Keratinocyte (primary cell): ENCODE measurements around the gene ZNF407. TPM values are rescaled to one million over a fixed set of nuclear protein-coding genes. Genes with fewer than 3 reads are reported as not detected.
"Not testable (repeated sequence)": the region's sequence is repeated elsewhere in the genome, so short reads cannot be mapped to it uniquely, and the experiment has no call there.

Experiments
- DNase-seq: peaks from one replicate; pipeline ENCODE4 v3.0.0-alpha.2; 2011; ENCODE audit warnings: low read depth, missing footprints, low spot score
- FAIRE-seq: peaks from 2 replicates; lab custom pipeline; 2011; peaks lifted over from hg19 to GRCh38; lab: Jason Lieb, UNC
- H2AFZ ChIP-seq: 2 replicates; pipeline ENCODE4 v1.6.0; 2012; ENCODE audit warnings: low read length, control low read depth, inconsistent platforms; ENCODE audit not compliant: control insufficient read depth
- H3K27ac ChIP-seq: 2 replicates; pipeline ENCODE4 v1.5.1; 2011; ENCODE audit warnings: low read length; ENCODE audit not compliant: control insufficient read depth, insufficient read depth
- H3K27me3 ChIP-seq: 3 replicates; pipeline ENCODE4 v1.6.0; 2011; ENCODE audit warnings: low read length; ENCODE audit not compliant: control insufficient read depth, insufficient read depth; ENCODE audit errors: extremely low read depth
- H3K36me3 ChIP-seq, 2 experiments: 2 replicates in 1 of 2; 3 replicates in 1 of 2; pipeline ENCODE4 v1.5.1; 2011; ENCODE audit warnings: low read length in 2 of 2, mild to moderate bottlenecking in 1 of 2; ENCODE audit not compliant: control insufficient read depth in 2 of 2, insufficient read depth in 2 of 2; ENCODE audit errors: extremely low read depth in 1 of 2
- H3K4me1 ChIP-seq: 3 replicates; pipeline ENCODE4 v1.5.1; 2011; ENCODE audit warnings: low read length; ENCODE audit not compliant: control insufficient read depth, insufficient read depth; ENCODE audit errors: extremely low read depth
- H3K4me2 ChIP-seq: 3 replicates; pipeline ENCODE4 v1.6.0; 2011; ENCODE audit warnings: low read depth, low read length; ENCODE audit not compliant: control insufficient read depth, insufficient read depth; ENCODE audit errors: extremely low read depth
- H3K4me3 ChIP-seq, 3 experiments: fragments of 200-600 bp in 1 of 3; sonication (generic) in 1 of 3; 2 replicates in 2 of 3; 3 replicates in 1 of 3; pipeline ENCODE4 v1.5.1; 2011 to 2016; ENCODE audit warnings: low read length in 3 of 3, mild to moderate bottlenecking in 3 of 3, control low read depth in 2 of 3, inconsistent platforms in 1 of 3, low read depth in 1 of 3, mixed read lengths in 1 of 3, mixed run types in 1 of 3, moderate library complexity in 1 of 3; ENCODE audit not compliant: control insufficient read depth in 2 of 3, insufficient read depth in 2 of 3; ENCODE audit errors: extremely low read depth in 1 of 3
- H3K79me2 ChIP-seq: 2 replicates; pipeline ENCODE4 v1.6.0; 2012; ENCODE audit warnings: low read length; ENCODE audit not compliant: control insufficient read depth, insufficient read depth
- H3K9ac ChIP-seq: 3 replicates; pipeline ENCODE4 v1.6.0; 2011; ENCODE audit warnings: low read length; ENCODE audit not compliant: control insufficient read depth, insufficient read depth; ENCODE audit errors: extremely low read depth
- H3K9me1 ChIP-seq: 3 replicates; pipeline ENCODE4 v1.6.0; 2011; ENCODE audit warnings: low read length; ENCODE audit not compliant: control insufficient read depth, insufficient read depth; ENCODE audit errors: extremely low read depth
- H3K9me3 ChIP-seq: 2 replicates; pipeline ENCODE4 v1.5.1; 2012; ENCODE audit warnings: low read depth, low read length; ENCODE audit not compliant: control insufficient read depth
- H4K20me1 ChIP-seq: 3 replicates; pipeline ENCODE4 v1.6.0; 2011; ENCODE audit warnings: low read length; ENCODE audit not compliant: control insufficient read depth, insufficient read depth; ENCODE audit errors: extremely low read depth
- CTCF ChIP-seq, 3 experiments: IDR thresholded peaks in 1 of 3; conservative IDR thresholded peaks in 1 of 3; optimal IDR thresholded peaks in 1 of 3; 2 replicates in 2 of 3; 3 replicates in 1 of 3; pipeline versions ENCODE3 to v1.5.1; 2011; ENCODE audit warnings: low read length in 3 of 3, mild to moderate bottlenecking in 3 of 3, moderate library complexity in 2 of 3, control low read depth in 1 of 3, inconsistent platforms in 1 of 3; ENCODE audit not compliant: insufficient read depth in 2 of 3; ENCODE audit errors: extremely low read depth in 1 of 3
- EZH2 ChIP-seq: IDR thresholded peaks from one replicate; pipeline ENCODE4 v1.6.1; 2012; ENCODE audit warnings: inconsistent platforms, mild to moderate bottlenecking, low read length, moderate library complexity
- dilution Hi-C: fragments of 300-500 bp; cut with MboI; formaldehyde crosslinking; loops from one replicate; pipeline ENCODE4 v1.7.0; 2020; ENCODE audit warnings: low sequenced_read_pairs; ENCODE audit not compliant: extremely low pct_ligation_motif_present
- polyA plus RNA-seq, 5 experiments: library from polyadenylated mRNA; depleted of rRNA in 3 of 5; stranded (reverse) in 3 of 5; stranded (forward) in 1 of 5; unstranded in 1 of 5; fragments of >200 nt; gene quantifications; 1 replicate in 1 of 5; 2 replicates in 3 of 5; 3 replicates in 1 of 5; pipeline versions ENCODE4 v1.2.1 to v1.2.3, GENCODE V29; 2011 to 2012; ENCODE audit warnings: missing spikeins in 2 of 5, low read depth in 1 of 5, low replicate concordance in 1 of 5

Gene ZNF407
- polyA plus RNA-seq, 1 donor (not counting 4 experiments of a cell fraction or from before 2014, with no cell fraction given), result 3.8 TPM

- dilution Hi-C loops, result no loop called here
- Histone ChIP-seq H3K4me3 (no peak overlapping the region), H4K20me1 (no peaks in the 10 kb centered on the region), H3K4me1 (peaks cover 3% of the 10 kb centered on the region), H3K36me3 (no peaks in the 10 kb centered on the region), H3K27ac (no peak overlapping the region), H3K9me1 (no peaks in the 10 kb centered on the region), H3K27me3 (no peaks in the 10 kb centered on the region), H3K9me3 (no peaks in the 10 kb centered on the region), H3K4me2 (no peak overlapping the region), H2AFZ (no peak overlapping the region), H3K79me2 (no peaks in the 10 kb centered on the region), H3K9ac (no peak overlapping the region)
- DNase-seq (no peak), FAIRE-seq (no peak)
- no peak for TF ChIP-seq EZH2
- TF ChIP-seq CTCF (optimal IDR thresholded peaks at IDR 0.05 in 1 of 3, IDR thresholded peaks at IDR 0.05 in 1 of 3, conservative IDR thresholded peaks at IDR 0.05 in 1 of 3; ENCODE audit: extremely low read depth in 1 of 3, insufficient read depth in 2 of 3, low read length in 3 of 3), result no peak
Observed at GRCh38 chr18:74967438-74967837, 369.8 kb downstream of the ZNF407 start.

- H3K4me2 ChIP-seq, result no peak overlapping the region
- dilution Hi-C loops, result no loop called here
- peaks cover 3% of the 10 kb centered on the region for H3K4me1 ChIP-seq
- no peak for TF ChIP-seq EZH2
- TF ChIP-seq CTCF (optimal IDR thresholded peaks at IDR 0.05 in 1 of 3, IDR thresholded peaks at IDR 0.05 in 1 of 3, conservative IDR thresholded peaks at IDR 0.05 in 1 of 3; ENCODE audit: extremely low read depth in 1 of 3, insufficient read depth in 2 of 3, low read length in 3 of 3), result no peak
- no peaks in the 10 kb centered on the region for H3K36me3 ChIP-seq
- H3K27ac ChIP-seq, result no peak overlapping the region
- no peaks in the 10 kb centered on the region for H4K20me1 ChIP-seq
- H3K79me2 ChIP-seq, result no peaks in the 10 kb centered on the region
- H3K27me3 ChIP-seq, result no peaks in the 10 kb centered on the region
- no peak for FAIRE-seq
- no peak overlapping the region for H3K9ac ChIP-seq
- no peak overlapping the region for H2AFZ ChIP-seq
- H3K4me3 ChIP-seq, result no peak overlapping the region
- no peaks in the 10 kb centered on the region for H3K9me3 ChIP-seq
- H3K9me1 ChIP-seq, result no peaks in the 10 kb centered on the region
- DNase-seq, result no peak
Observed at GRCh38 chr18:74967979-74968378, 370.3 kb downstream of the ZNF407 start.

- H4K20me1 ChIP-seq, DNase-seq, FAIRE-seq, H3K27ac ChIP-seq, H3K9me1 ChIP-seq, H2AFZ ChIP-seq, H3K4me1 ChIP-seq, H3K36me3 ChIP-seq, H3K79me2 ChIP-seq, H3K9me3 ChIP-seq, H3K9ac ChIP-seq, H3K4me3 ChIP-seq, dilution Hi-C loops, H3K27me3 ChIP-seq, H3K4me2 ChIP-seq: not testable (repeated sequence)
Observed at GRCh38 chr18:74971358-74971757, 373.7 kb downstream of the ZNF407 start.

- H4K20me1 ChIP-seq, DNase-seq, H3K36me3 ChIP-seq, H3K9ac ChIP-seq, H3K27me3 ChIP-seq, H3K9me3 ChIP-seq, H3K4me3 ChIP-seq, H3K4me2 ChIP-seq, H3K79me2 ChIP-seq, H2AFZ ChIP-seq, H3K27ac ChIP-seq, H3K4me1 ChIP-seq, FAIRE-seq, H3K9me1 ChIP-seq, dilution Hi-C loops: not testable (repeated sequence)
Observed at GRCh38 chr18:74971776-74972175, 374.1 kb downstream of the ZNF407 start.
